OCI-LY1 (cell line): ENCODE measurements around the gene MAP3K14.

Experiments
- CTCF ChIP-seq: fragments of 200-600 bp; sonication (generic), shearing (Covaris generic); IDR thresholded peaks from 2 replicates; pipeline ENCODE4 v1.5.1; 2017; ENCODE audit warnings: mild to moderate bottlenecking, antibody characterized with exemption, low read length, moderate library complexity, mixed read lengths
- EZH2 ChIP-seq: fragments of 200-600 bp; sonication (generic), shearing (Covaris generic); IDR thresholded peaks from 2 replicates; pipeline ENCODE4 v1.8.0; 2017; ENCODE audit warnings: borderline replicate concordance, mixed run types, mild to moderate bottlenecking, antibody characterized with exemption, low read length, moderate library complexity, mixed read lengths

- TF ChIP-seq CTCF, result no peak
- no peak for TF ChIP-seq EZH2
These were observed 15.1 kb downstream of the MAP3K14 start for GRCh38 chr17:45301674-45302073.
